ENCODE results near the gene TFAP2D. TPM values are rescaled to one million over a fixed set of nuclear protein-coding genes. Genes with fewer than 3 reads are reported as not detected.

TFAP2D gene
- total and polyA plus RNA-seq, 2 experiments from 2014 or later, result not detected

DNA sequence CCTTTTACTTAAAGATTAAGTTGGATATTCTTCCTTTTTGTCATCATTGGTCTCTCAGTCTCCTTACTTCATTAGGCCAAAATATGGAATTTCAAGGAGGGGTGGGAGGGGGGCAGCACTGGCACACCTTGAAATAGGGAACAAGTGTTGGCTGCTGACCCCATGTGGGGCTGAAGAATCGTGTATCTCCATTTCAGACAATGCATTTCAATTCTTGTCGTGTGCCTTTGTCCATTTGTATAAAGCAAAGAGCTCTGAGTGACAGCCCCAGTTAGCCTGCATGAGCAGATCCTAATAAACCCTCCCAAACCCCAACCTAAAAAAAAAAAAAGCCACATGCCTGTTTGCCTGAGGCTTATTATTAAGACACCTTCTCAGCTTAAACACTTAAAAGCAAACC, 1.0 kb upstream of the TFAP2D start (continued):
- TF ChIP-seq ZNF462 (CRISPR knock-in tag; IDR thresholded peaks at IDR 0.05), result no peak
- TF ChIP-seq STAT1 (IDR thresholded peaks at IDR 0.05; ENCODE audit: unreplicated experiment), result no peak
- no peak for TF ChIP-seq EZH2 (IDR thresholded peaks at IDR 0.05; ENCODE audit: low read depth, unreplicated experiment)

- H3K27me3 Mint-ChIP-seq (ENCODE audit: insufficient read depth, low read depth, poor library complexity), result peaks cover 100% of the 10 kb centered on the region
- peak overlapping the region; percentile 69 for H3K4me3 Mint-ChIP-seq
- Histone ChIP-seq H3K4me1 (ENCODE audit: insufficient read depth) (peaks cover 90% of the 10 kb centered on the region), H3F3A (replicated peaks; ENCODE audit: low read depth) (peaks cover 19% of the 10 kb centered on the region), H3K27ac (ENCODE audit: low read depth) (no peak overlapping the region), H3K9me2 (ENCODE audit: insufficient read depth) (no peaks in the 10 kb centered on the region), H3K4me3 (peak overlapping the region; percentile 70), H3K4me2 (peak overlapping the region; percentile 92), H2AFZ (no peak overlapping the region), H4K20me1 (replicated peaks; ENCODE audit: insufficient read depth) (peaks cover 38% of the 10 kb centered on the region), H3K27me3 (ENCODE audit: insufficient read depth) (peaks cover 100% of the 10 kb centered on the region), H3K79me2 (replicated peaks; ENCODE audit: insufficient read depth) (no peaks in the 10 kb centered on the region), H3K36me3 (ENCODE audit: insufficient read depth) (no peaks in the 10 kb centered on the region)
- no peak for ATAC-seq
- H3K4me1 Mint-ChIP-seq, result peaks cover 57% of the 10 kb centered on the region
- DNase-seq (ENCODE audit: low spot score), result no peak
- H3K9me3 Mint-ChIP-seq, result no peaks in the 10 kb centered on the region; the same call in 1 of the 3 replicates
- no peak for TF ChIP-seq ZNF331 (CRISPR knock-in tag; IDR thresholded peaks at IDR 0.05; ENCODE audit: low read depth)
- peak; percentile 87 for TF ChIP-seq EZH2 (IDR thresholded peaks at IDR 0.05; ENCODE audit: low read depth, unreplicated experiment)
- TF ChIP-seq, protein P1, sequence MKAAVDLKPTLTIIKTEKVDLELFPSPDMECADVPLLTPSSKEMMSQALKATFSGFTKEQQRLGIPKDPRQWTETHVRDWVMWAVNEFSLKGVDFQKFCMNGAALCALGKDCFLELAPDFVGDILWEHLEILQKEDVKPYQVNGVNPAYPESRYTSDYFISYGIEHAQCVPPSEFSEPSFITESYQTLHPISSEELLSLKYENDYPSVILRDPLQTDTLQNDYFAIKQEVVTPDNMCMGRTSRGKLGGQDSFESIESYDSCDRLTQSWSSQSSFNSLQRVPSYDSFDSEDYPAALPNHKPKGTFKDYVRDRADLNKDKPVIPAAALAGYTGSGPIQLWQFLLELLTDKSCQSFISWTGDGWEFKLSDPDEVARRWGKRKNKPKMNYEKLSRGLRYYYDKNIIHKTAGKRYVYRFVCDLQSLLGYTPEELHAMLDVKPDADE (IDR thresholded peaks at IDR 0.05), result no peak
- H3K36me3 Mint-ChIP-seq (ENCODE audit: low read depth), result no peaks in the 10 kb centered on the region
- no peak overlapping the region for H3K27ac Mint-ChIP-seq
These were observed 706 bp downstream of the TFAP2D start for GRCh38 chr6:50713977-50714486.

Data from GM23338 (cell line).